SK-N-SH (cell line): Measurements from ENCODE around the gene PHF20. TPM values are rescaled to one million over a fixed set of nuclear protein-coding genes. Genes with fewer than 3 reads are reported as not detected.

ENCODE experiments used
- CTCF ChIA-PET: fragments of 300-600, 350-600 bp; formaldehyde crosslinking; extraction: SDS; loops from one replicate; lab custom pipeline; 2021; lab: Yijun Ruan, JAX
- POLR2A ChIA-PET: fragments of 350-600 bp; sonication (Branson Sonifier 250); formaldehyde crosslinking; extraction: SDS; loops from one replicate; lab custom pipeline; 2020; ENCODE audit warnings: antibody characterized with exemption, inconsistent platforms; lab: Yijun Ruan, JAX
- DNase-seq: peaks from one replicate; pipeline ENCODE4 v3.0.0; 2012
- H2AFZ ChIP-seq: fragments of 200-600 bp; sonication (generic); 2 replicates; pipeline ENCODE4 v1.8.1; 2016; ENCODE audit warnings: antibody characterized with exemption, mild to moderate bottlenecking, low read depth
- H3F3A ChIP-seq: fragments of 200-600 bp; sonication (generic); replicated peaks from 2 replicates; pipeline ENCODE3; 2016; ENCODE audit warnings: antibody characterized with exemption, mild to moderate bottlenecking; ENCODE audit not compliant: insufficient read depth
- H3K27ac ChIP-seq, 2 experiments: fragments of 200-500 bp in 1 of 2; fragments of 200-600 bp in 1 of 2; sonication (Bioruptor generic) in 1 of 2; sonication (generic), shearing (Covaris generic) in 1 of 2; 2 replicates each; pipeline versions ENCODE4 v1.5.1 to v1.6.1; 2014 to 2016; ENCODE audit warnings: low read depth in 2 of 2, inconsistent platforms in 1 of 2, low read length in 1 of 2, mild to moderate bottlenecking in 1 of 2, mixed read lengths in 1 of 2
- H3K27me3 ChIP-seq: fragments of 200-600 bp; sonication (generic), shearing (Covaris generic); 2 replicates; pipeline ENCODE4 v1.6.1; 2016; ENCODE audit warnings: mixed run types; ENCODE audit not compliant: insufficient read depth
- H3K36me3 ChIP-seq, 2 experiments: fragments of 200-500 bp in 1 of 2; fragments of 200-600 bp in 1 of 2; sonication (Bioruptor generic) in 1 of 2; sonication (generic) in 1 of 2; replicated peaks in 1 of 2; 2 replicates each; pipeline versions ENCODE3 to v1.5.1; 2014 to 2016; ENCODE audit warnings: low read length in 1 of 2, mild to moderate bottlenecking in 1 of 2; ENCODE audit not compliant: insufficient read depth in 2 of 2, control insufficient read depth in 1 of 2
- H3K4me1 ChIP-seq, 2 experiments: fragments of 200-500 bp in 1 of 2; fragments of 200-600 bp in 1 of 2; sonication (Bioruptor generic) in 1 of 2; sonication (generic), shearing (Covaris generic) in 1 of 2; 2 replicates each; pipeline versions ENCODE4 v1.5.1 to v1.6.1; 2014 to 2016; ENCODE audit warnings: low read depth in 1 of 2, low read length in 1 of 2, mixed run types in 1 of 2; ENCODE audit not compliant: insufficient read depth in 2 of 2, control insufficient read depth in 1 of 2
- H3K4me2 ChIP-seq: fragments of 200-600 bp; sonication (generic), shearing (Covaris generic); 2 replicates; pipeline ENCODE4 v1.6.1; 2017; ENCODE audit warnings: mixed run types
- H3K4me3 ChIP-seq, 2 experiments: fragments of 200-500 bp in 1 of 2; fragments of 200-600 bp in 1 of 2; sonication (Bioruptor generic) in 1 of 2; sonication (generic), shearing (Covaris generic) in 1 of 2; 2 replicates each; pipeline versions ENCODE4 v1.5.1 to v1.8.1; 2014 to 2016; ENCODE audit warnings: low read depth in 2 of 2, inconsistent platforms in 1 of 2, low read length in 1 of 2, mild to moderate bottlenecking in 1 of 2, mixed read lengths in 1 of 2, moderate library complexity in 1 of 2
- H3K79me2 ChIP-seq: fragments of 200-600 bp; sonication (generic); 2 replicates; pipeline ENCODE4 v1.8.1; 2017; ENCODE audit warnings: mild to moderate bottlenecking; ENCODE audit not compliant: insufficient read depth
- H3K9ac ChIP-seq: fragments of 200-600 bp; sonication (generic); 2 replicates; pipeline ENCODE4 v1.6.1; 2017; ENCODE audit warnings: mixed run types
- H3K9me2 ChIP-seq: fragments of 200-600 bp; sonication (generic); 2 replicates; pipeline ENCODE4 v1.6.1; 2017; ENCODE audit warnings: mixed run types
- H3K9me3 ChIP-seq: fragments of 200-600 bp; sonication (generic); 2 replicates; pipeline ENCODE4 v1.6.1; 2017; ENCODE audit warnings: mixed run types, mild to moderate bottlenecking, moderate library complexity
- H4K20me1 ChIP-seq: fragments of 200-600 bp; sonication (generic); 2 replicates; pipeline ENCODE4 v1.6.1; 2017; ENCODE audit warnings: mild to moderate bottlenecking, mixed run types; ENCODE audit not compliant: insufficient read depth
- CHD2 ChIP-seq: fragments of 150-350 bp; IDR thresholded peaks from 2 replicates; pipeline ENCODE4 v1.6.1; 2018; ENCODE audit warnings: low read length; ENCODE audit not compliant: partially characterized antibody
- FOXJ3 ChIP-seq: sonication (generic); formaldehyde crosslinking; IDR thresholded peaks from 2 replicates; pipeline ENCODE4 v1.5.1; 2020; ENCODE audit warnings: mild to moderate bottlenecking, missing genetic modification reagents
- GATA2 ChIP-seq: sonication (generic); formaldehyde crosslinking; IDR thresholded peaks from 2 replicates; pipeline ENCODE4 v1.5.0; 2020; ENCODE audit warnings: mild to moderate bottlenecking, missing genetic modification reagents
- JUND ChIP-seq: IDR thresholded peaks from 2 replicates; pipeline ENCODE4 v1.4.0; 2012
- MXI1 ChIP-seq: IDR thresholded peaks from 2 replicates; pipeline ENCODE4 v1.6.1; 2012; ENCODE audit warnings: mild to moderate bottlenecking, low read depth, low read length, improper control_type of control experiment
- NFIC ChIP-seq: IDR thresholded peaks from 2 replicates; pipeline ENCODE4 v1.4.0; 2012; ENCODE audit warnings: borderline replicate concordance
- NRF1 ChIP-seq: IDR thresholded peaks from 2 replicates; pipeline ENCODE4 v1.6.1; 2012; ENCODE audit warnings: low read depth, mild to moderate bottlenecking, low read length
- POLR2AphosphoS5 ChIP-seq: IDR thresholded peaks from 2 replicates; pipeline ENCODE4 v1.6.1; 2012; ENCODE audit warnings: low read depth, low read length
- RXRA ChIP-seq: IDR thresholded peaks from 2 replicates; pipeline ENCODE4 v1.4.0; 2012; ENCODE audit warnings: low read depth, mild to moderate bottlenecking, borderline replicate concordance
- SIN3A ChIP-seq: IDR thresholded peaks from 2 replicates; pipeline ENCODE4 v1.6.1; 2012; ENCODE audit warnings: low read depth, mild to moderate bottlenecking, low read length, moderate library complexity, borderline replicate concordance
- SMC3 ChIP-seq: IDR thresholded peaks from 2 replicates; pipeline ENCODE4 v1.6.1; 2012; ENCODE audit warnings: low read depth, low read length, improper control_type of control experiment
- TCF12 ChIP-seq: IDR thresholded peaks from 2 replicates; pipeline ENCODE4 v1.4.0; 2012
- TEAD4 ChIP-seq: IDR thresholded peaks from 2 replicates; pipeline ENCODE4 v1.4.0; 2012; ENCODE audit warnings: mild to moderate bottlenecking, borderline replicate concordance; ENCODE audit not compliant: insufficient read depth
- USF1 ChIP-seq: IDR thresholded peaks from 2 replicates; pipeline ENCODE4 v1.4.0; 2012; ENCODE audit warnings: low read depth, borderline replicate concordance
- ZBTB33 ChIP-seq: IDR thresholded peaks from 2 replicates; pipeline ENCODE4 v1.4.0; 2012; ENCODE audit warnings: low read depth, borderline replicate concordance
- WGBS: methylation state at CpG from one replicate; pipeline ENCODE4 v1.1.6; 2017; ENCODE audit warnings: low lambda C conversion rate; 5-methylcytosine and 5-hydroxymethylcytosine counted together
- polyA plus RNA-seq, 3 experiments: library from polyadenylated mRNA; depleted of rRNA; stranded (reverse); fragments of >200 nt; gene quantifications; 2 replicates each; pipeline ENCODE4 v1.2.3, GENCODE V29; 2012

The PHF20 gene
- polyA plus RNA-seq, 1 of the 3 experiments (the other 2 are of a cell fraction), result 23.8 TPM

GRCh38 chr20:35806075-35806474 lies 34.3 kb downstream of the PHF20 start:
- H2AFZ ChIP-seq, result no peak overlapping the region
- H3K9me2 ChIP-seq, result no peaks in the 10 kb centered on the region
- H3K9ac ChIP-seq, result no peak overlapping the region
- TF ChIP-seq TEAD4 (no peak), POLR2AphosphoS5 (no peak), CHD2 (no peak), MXI1 (no peak), FOXJ3 (CRISPR knock-in tag) (no peak), ZBTB33 (no peak), NFIC (no peak), GATA2 (CRISPR knock-in tag) (no peak), JUND (no peak), SIN3A (no peak), TCF12 (no peak), NRF1 (no peak), USF1 (no peak), SMC3 (no peak), RXRA (no peak)
- H3K27me3 ChIP-seq, result no peaks in the 10 kb centered on the region
- no peak overlapping the region for H3K4me2 ChIP-seq
- no peaks in the 10 kb centered on the region for H3K9me3 ChIP-seq
- DNase-seq, result no peak
- H4K20me1 ChIP-seq, result no peaks in the 10 kb centered on the region
- H3K79me2 ChIP-seq, result peaks cover 60% of the 10 kb centered on the region
- ChIA-PET CTCF (no interaction called here), POLR2A (no interaction called here)
- no peak overlapping the region for H3K4me3 ChIP-seq
- H3K27ac ChIP-seq, result no peak overlapping the region
- no peaks in the 10 kb centered on the region for H3K4me1 ChIP-seq
- H3K36me3 ChIP-seq, result peaks cover 2 to 25% of the 10 kb centered on the region in 2 experiments
- peaks cover 3% of the 10 kb centered on the region for H3F3A ChIP-seq
- WGBS, result 92% methylated on average over 3 of the region's 3 CpGs

- Histone ChIP-seq H3F3A (peaks cover 3% of the 10 kb centered on the region), H3K27me3 (no peaks in the 10 kb centered on the region), H4K20me1 (no peaks in the 10 kb centered on the region), H3K27ac (no peak overlapping the region), H3K4me1 (no peaks in the 10 kb centered on the region), H3K9me3 (no peaks in the 10 kb centered on the region), H3K9me2 (no peaks in the 10 kb centered on the region), H3K9ac (no peak overlapping the region), H3K4me3 (no peak overlapping the region), H2AFZ (no peak overlapping the region), H3K79me2 (peaks cover 71% of the 10 kb centered on the region), H3K4me2 (no peak overlapping the region), H3K36me3 (peaks cover 0 to 15% of the 10 kb centered on the region in 2 experiments)
- no peak for TF ChIP-seq NRF1
- ChIA-PET POLR2A (no interaction called here), CTCF (no interaction called here)
- 92% methylated on average over 2 of the region's 2 CpGs for WGBS
- DNase-seq, result no peak
Measured at GRCh38 chr20:35807877-35808276, 36.1 kb downstream of the PHF20 start.
